DOHH2 (cell line): ENCODE results near the gene COX5B.

ENCODE experiments used
- H3F3A ChIP-seq: fragments of 200-600 bp; sonication (generic), shearing (Covaris generic); 2 replicates; pipeline ENCODE4 v1.6.0; 2016; ENCODE audit warnings: antibody characterized with exemption, mild to moderate bottlenecking; ENCODE audit not compliant: control insufficient read depth, insufficient read depth
- H3K27ac ChIP-seq: fragments of 200-600 bp; sonication (generic); 2 replicates; pipeline ENCODE4 v1.5.1; 2014; ENCODE audit warnings: low read depth, mild to moderate bottlenecking, low read length, moderate library complexity
- H3K27me3 ChIP-seq: fragments of 200-600 bp; sonication (generic); 2 replicates; pipeline ENCODE4 v1.6.1; 2014; ENCODE audit warnings: mild to moderate bottlenecking, low read length, mixed read lengths; ENCODE audit not compliant: control insufficient read depth
- H3K36me3 ChIP-seq: fragments of 200-600 bp; sonication (generic); 2 replicates; pipeline ENCODE4 v1.6.1; 2014; ENCODE audit warnings: mild to moderate bottlenecking, low read length, moderate library complexity, mixed read lengths; ENCODE audit not compliant: control insufficient read depth
- H3K4me1 ChIP-seq: fragments of 200-600 bp; sonication (generic); 2 replicates; pipeline ENCODE4 v1.6.1; 2014; ENCODE audit warnings: mild to moderate bottlenecking, low read length, mixed read lengths; ENCODE audit not compliant: control insufficient read depth
- H3K4me2 ChIP-seq: fragments of 200-600 bp; sonication (generic); 2 replicates; pipeline ENCODE4 v1.6.0; 2014; ENCODE audit warnings: mild to moderate bottlenecking, low read length, moderate library complexity
- H3K4me3 ChIP-seq: fragments of 200-600 bp; sonication (generic); 2 replicates; pipeline ENCODE4 v1.5.1; 2014; ENCODE audit warnings: mild to moderate bottlenecking, low read length, mixed read lengths
- H3K79me2 ChIP-seq: fragments of 200-600 bp; sonication (generic); 2 replicates; pipeline ENCODE4 v1.6.1; 2014; ENCODE audit warnings: mild to moderate bottlenecking, low read length, mixed read lengths; ENCODE audit not compliant: control insufficient read depth
- H3K9me2 ChIP-seq: fragments of 200-600 bp; sonication (generic); replicated peaks from 2 replicates; pipeline ENCODE4 v1.6.1; 2014; ENCODE audit warnings: mild to moderate bottlenecking, low read length, mixed read lengths; ENCODE audit not compliant: control insufficient read depth
- H3K9me3 ChIP-seq: fragments of 200-600 bp; sonication (generic); 2 replicates; pipeline ENCODE4 v1.6.1; 2014; ENCODE audit warnings: antibody characterized with exemption, low read length, mixed read lengths; ENCODE audit not compliant: control insufficient read depth, insufficient read depth
- H4K20me1 ChIP-seq: fragments of 200-600 bp; sonication (generic); 2 replicates; pipeline ENCODE4 v1.6.0; 2014; ENCODE audit warnings: low read depth, mild to moderate bottlenecking, antibody characterized with exemption, low read length, moderate library complexity; ENCODE audit not compliant: control insufficient read depth, insufficient read depth
- CTCF ChIP-seq: fragments of 200-600 bp; sonication (generic); IDR thresholded peaks from one replicate; pipeline ENCODE4 v1.5.1; 2014; ENCODE audit warnings: antibody characterized with exemption, mild to moderate bottlenecking, low read depth, low read length; ENCODE audit not compliant: poor library complexity, severe bottlenecking
- EZH2phosphoT487 ChIP-seq: fragments of 200-600 bp; sonication (generic); IDR thresholded peaks from 2 replicates; pipeline ENCODE4 v1.6.1; 2017; ENCODE audit warnings: borderline replicate concordance, mild to moderate bottlenecking, antibody characterized with exemption, low read length, moderate library complexity, mixed read lengths

COX5B gene

GRCh38 chr2:97654791-97655190 is 8.9 kb downstream of the COX5B start:
- Histone ChIP-seq H3K9me3 (no peaks in the 10 kb centered on the region), H3K4me1 (no peaks in the 10 kb centered on the region), H3K27me3 (no peaks in the 10 kb centered on the region), H4K20me1 (no peaks in the 10 kb centered on the region), H3K4me2 (no peak overlapping the region), H3K36me3 (peaks cover 49% of the 10 kb centered on the region), H3K79me2 (peaks cover 2% of the 10 kb centered on the region; the same call in 1 of the 2 replicates), H3K9me2 (no peaks in the 10 kb centered on the region), H3F3A (peaks cover 13% of the 10 kb centered on the region), H3K27ac (no peak overlapping the region), H3K4me3 (no peak overlapping the region)
- TF ChIP-seq EZH2phosphoT487 (no peak), CTCF (no peak)

- Histone ChIP-seq H3K36me3 (peaks cover 53% of the 10 kb centered on the region), H3K4me3 (no peak overlapping the region), H3F3A (peaks cover 3% of the 10 kb centered on the region; the same call in 1 of the 2 replicates), H3K79me2 (peaks cover 16% of the 10 kb centered on the region), H3K27ac (no peak overlapping the region), H3K4me1 (no peaks in the 10 kb centered on the region), H3K27me3 (no peaks in the 10 kb centered on the region), H3K4me2 (no peak overlapping the region), H3K9me2 (no peaks in the 10 kb centered on the region), H4K20me1 (0 out of 2 replicates have a peak, but pooled peaks cover 1% of the 10 kb centered on the region), H3K9me3 (no peaks in the 10 kb centered on the region)
- no peak for TF ChIP-seq EZH2phosphoT487
- TF ChIP-seq CTCF, result no peak
Observed at GRCh38 chr2:97656129-97656755, 10.4 kb downstream of the COX5B start.

GRCh38 chr2:97656905-97657587 is 11.2 kb downstream of the COX5B start:
- peaks cover 24% of the 10 kb centered on the region for H3K79me2 ChIP-seq
- no peaks in the 10 kb centered on the region for H3K27me3 ChIP-seq
- peaks cover 8% of the 10 kb centered on the region for H4K20me1 ChIP-seq
- H3K9me2 ChIP-seq, result no peaks in the 10 kb centered on the region
- H3K4me1 ChIP-seq, result peaks cover 5% of the 10 kb centered on the region
- H3F3A ChIP-seq, result 0 out of 2 replicates have a peak, but pooled peaks cover 2% of the 10 kb centered on the region
- no peak overlapping the region for H3K4me2 ChIP-seq
- peaks cover 61% of the 10 kb centered on the region for H3K36me3 ChIP-seq
- no peaks in the 10 kb centered on the region for H3K9me3 ChIP-seq
- no peak for TF ChIP-seq CTCF
- H3K4me3 ChIP-seq, result no peak overlapping the region
- H3K27ac ChIP-seq, result no peak overlapping the region
